DMS 273 (cell line): ENCODE measurements around the gene SASH1.

ENCODE experiments used
- DNase-seq: peaks from one replicate; lab custom pipeline; 2025; ENCODE audit not compliant: unreplicated experiment; lab: John Stamatoyannopoulos, UW

SASH1 gene

GRCh38 chr6:148398244-148398643, 55.6 kb downstream of the SASH1 start:
- no peak for DNase-seq

GRCh38 chr6:148398678-148399077, 56.0 kb downstream of the SASH1 start:
- DNase-seq: no peak

GRCh38 chr6:148401571-148401970, 58.9 kb downstream of the SASH1 start:
- DNase-seq: peak; percentile 33

- DNase-seq: no peak
These were observed 61.9 kb downstream of the SASH1 start for GRCh38 chr6:148404456-148405054.

- DNase-seq: no peak
These were observed 63.3 kb downstream of the SASH1 start for GRCh38 chr6:148405894-148406293.

- DNase-seq: no peak
These were observed 64.1 kb downstream of the SASH1 start for GRCh38 chr6:148406579-148407371.

GRCh38 chr6:148407372-148407771, 64.7 kb downstream of the SASH1 start:
- no peak for DNase-seq

- DNase-seq: no peak
These were observed 70.9 kb downstream of the SASH1 start for GRCh38 chr6:148413321-148414091.

- no peak for DNase-seq
These were observed 71.5 kb downstream of the SASH1 start for GRCh38 chr6:148414092-148414489.

- DNase-seq: no peak
These were observed 72.2 kb downstream of the SASH1 start for GRCh38 chr6:148414836-148415235.

- DNase-seq: peak; percentile 17
These were observed 73.0 kb downstream of the SASH1 start for GRCh38 chr6:148415511-148416260.

- DNase-seq: peak; percentile 50
These were observed 73.8 kb downstream of the SASH1 start for GRCh38 chr6:148416330-148416965.

- DNase-seq: no peak
These were observed 74.4 kb downstream of the SASH1 start for GRCh38 chr6:148417045-148417444.

- DNase-seq: no peak
These were observed 76.8 kb downstream of the SASH1 start for GRCh38 chr6:148419430-148419829.

- DNase-seq: peak; percentile 37
These were observed 79.4 kb downstream of the SASH1 start for GRCh38 chr6:148422085-148422484.

- DNase-seq: no peak
These were observed 80.5 kb downstream of the SASH1 start for GRCh38 chr6:148423133-148423532.

GRCh38 chr6:148423601-148424270, 81.1 kb downstream of the SASH1 start:
- no peak for DNase-seq

- DNase-seq: no peak
These were observed 82.8 kb downstream of the SASH1 start for GRCh38 chr6:148425443-148425842.

- no peak for DNase-seq
These were observed 83.8 kb downstream of the SASH1 start for GRCh38 chr6:148426317-148426977.

- no peak for DNase-seq
These were observed 84.7 kb downstream of the SASH1 start for GRCh38 chr6:148427333-148427732.
